HAP-1 (cell line): ENCODE measurements around the gene DGKD.
A peak's percentile ranks its signal among the peaks of the same experiment; 100 is the strongest.

Experiments
- DNase-seq, 2 experiments: peaks; one replicate each; pipeline ENCODE4 v3.0.0-alpha.2; 2016 to 2020; ENCODE audit warnings: low spot score in 2 of 2
- H3K27me3 ChIP-seq: fragments of 250-450 bp; sonication (Bioruptor Pico); 2 replicates; pipeline ENCODE4 v1.5.1; 2020; ENCODE audit warnings: low read depth, mild to moderate bottlenecking, moderate library complexity
- H3K36me3 ChIP-seq: fragments of 250-450 bp; sonication (Bioruptor Pico); replicated peaks from 2 replicates; pipeline ENCODE4 v1.5.1; 2020; ENCODE audit warnings: mild to moderate bottlenecking
- H3K4me1 ChIP-seq: fragments of 250-450 bp; sonication (Bioruptor Pico); 2 replicates; pipeline ENCODE4 v1.5.1; 2020; ENCODE audit warnings: mild to moderate bottlenecking
- H3K4me3 ChIP-seq: fragments of 250-450 bp; sonication (Bioruptor Pico); 2 replicates; pipeline ENCODE4 v1.5.1; 2020; ENCODE audit warnings: mild to moderate bottlenecking, moderate library complexity
- H3K9me3 ChIP-seq: fragments of 250-450 bp; sonication (Bioruptor Pico); 2 replicates; pipeline ENCODE4 v1.5.1; 2020; ENCODE audit warnings: mild to moderate bottlenecking, moderate library complexity
- in situ Hi-C: fragments of 300-500 bp; cut with MboI; formaldehyde crosslinking; loops from 3 replicates; pipeline ENCODE4 v1.14.3; 2020; ENCODE audit warnings: low sequenced_read_pairs, inconsistent platforms, mixed read lengths

DGKD gene

GRCh38 chr2:233486357-233486756 is 132.1 kb downstream of the DGKD start:
- H3K27me3 ChIP-seq, result no peaks in the 10 kb centered on the region
- H3K4me3 ChIP-seq, result no peak overlapping the region
- no peak for DNase-seq
- no peaks in the 10 kb centered on the region for H3K9me3 ChIP-seq
- H3K4me1 ChIP-seq, result peaks cover 10% of the 10 kb centered on the region
- in situ Hi-C loops, result loop anchor here (10.0 kb wide), 1 partner anchor 228 kb away; the partner anchor contains the start of genes UGT1A4 and UGT1A5
- H3K36me3 ChIP-seq, result peaks cover 38% of the 10 kb centered on the region

DNA sequence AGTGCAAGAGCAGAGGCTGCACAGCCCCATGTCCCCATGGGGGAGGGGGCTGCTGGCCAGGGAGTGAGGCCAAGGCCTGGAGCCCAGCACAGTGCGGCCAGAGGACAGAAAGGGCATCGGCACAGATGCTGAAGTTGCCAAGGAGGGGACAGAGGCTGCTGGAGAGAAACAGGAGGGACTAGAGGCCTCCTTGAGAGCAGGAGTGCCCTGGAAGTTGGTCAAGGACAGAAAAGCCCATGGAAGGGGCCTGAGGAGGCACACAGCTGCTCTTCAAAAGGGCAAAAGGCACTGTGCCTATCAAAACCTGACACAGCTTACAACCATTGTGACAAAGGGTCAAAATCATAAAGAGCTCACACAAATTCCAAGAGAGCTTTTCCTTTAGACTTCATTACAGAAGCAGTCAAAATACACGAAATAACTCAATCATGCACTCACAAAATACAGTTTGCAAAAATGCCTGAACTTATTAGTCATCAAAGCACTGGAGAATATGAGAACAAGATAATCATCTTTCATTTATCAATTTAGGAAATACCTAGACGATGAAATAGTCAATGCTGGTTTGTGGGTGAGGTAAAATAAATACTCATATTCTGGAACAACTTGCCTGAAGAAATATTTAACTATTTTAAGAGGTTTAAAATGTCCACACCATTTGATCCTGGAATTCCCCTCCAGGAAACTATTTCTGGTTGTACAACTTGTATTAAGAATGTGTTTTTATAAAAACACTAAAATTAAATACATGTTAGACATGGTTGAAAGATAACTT is 132.7 kb downstream of the DGKD start:
- Histone ChIP-seq H3K36me3 (peaks cover 37% of the 10 kb centered on the region), H3K9me3 (no peaks in the 10 kb centered on the region), H3K4me3 (no peak overlapping the region), H3K4me1 (peaks cover 10% of the 10 kb centered on the region), H3K27me3 (no peaks in the 10 kb centered on the region)
- no peak for DNase-seq
- in situ Hi-C loops, result loop anchor here (10.0 kb wide), 1 partner anchor 228 kb away; the partner anchor contains the start of genes UGT1A4 and UGT1A5

DNA sequence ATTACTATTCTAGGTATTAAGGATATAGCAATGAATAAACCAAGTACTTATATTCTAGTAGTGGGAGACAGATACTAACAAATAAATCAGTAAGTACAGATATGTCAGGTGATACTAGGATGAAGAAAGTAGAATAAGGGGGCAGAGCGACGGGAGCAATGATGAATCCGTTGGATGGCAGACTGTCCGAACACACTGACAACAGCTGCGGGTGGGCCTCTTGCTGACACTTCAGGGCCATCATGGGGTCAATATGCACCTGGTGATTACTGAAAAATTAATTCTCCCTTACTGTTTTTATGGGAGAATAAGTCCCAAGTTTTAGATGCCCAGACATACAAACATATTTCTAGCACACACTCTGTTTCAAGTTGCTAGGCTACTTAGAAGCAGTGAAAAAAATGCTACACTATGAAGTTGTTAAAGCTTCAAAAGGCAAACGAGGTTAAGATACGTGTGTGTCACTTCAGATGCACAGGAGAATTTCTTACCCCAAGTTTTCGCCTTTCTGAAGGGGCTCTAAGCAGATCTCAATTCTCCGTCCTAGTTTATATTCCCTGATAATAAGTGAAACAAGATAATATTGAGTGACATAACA is 133.6 kb downstream of the DGKD start:
- in situ Hi-C loops, result loop anchor here (10.0 kb wide), 1 partner anchor 227 kb away; the partner anchor contains the start of genes UGT1A4 and UGT1A5

DNA sequence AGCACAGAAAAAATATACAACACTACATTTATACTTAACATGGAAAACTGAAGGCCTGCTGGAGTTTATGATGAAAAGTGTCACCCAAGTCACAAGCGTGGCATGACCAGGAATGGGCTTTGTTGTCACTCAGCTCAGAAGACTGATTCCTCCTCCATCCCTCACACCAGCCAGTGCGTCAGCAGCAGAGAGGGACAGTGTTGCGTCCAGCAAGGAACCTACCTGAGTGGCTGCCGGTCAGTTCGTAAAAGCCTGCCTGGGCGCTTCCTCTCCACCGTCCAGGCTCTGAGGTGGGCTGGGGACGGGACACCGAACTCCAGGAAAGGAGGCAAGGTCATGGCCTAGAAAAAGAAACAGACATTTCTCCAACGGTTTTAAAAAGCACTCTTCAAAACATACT is 134.8 kb downstream of the DGKD start:
- no peaks in the 10 kb centered on the region for H3K27me3 ChIP-seq
- in situ Hi-C loops, result loop anchor here (10.0 kb wide), 1 partner anchor 226 kb away; the partner anchor contains the start of genes UGT1A4 and UGT1A5

More for the DNA sequence above, 133.6 kb downstream of the DGKD start:
- peaks cover 35% of the 10 kb centered on the region for H3K36me3 ChIP-seq
- H3K4me1 ChIP-seq, result peaks cover 10% of the 10 kb centered on the region
- H3K9me3 ChIP-seq, result no peaks in the 10 kb centered on the region
- no peak overlapping the region for H3K4me3 ChIP-seq
- no peak for DNase-seq
- H3K27me3 ChIP-seq, result no peaks in the 10 kb centered on the region

DNA sequence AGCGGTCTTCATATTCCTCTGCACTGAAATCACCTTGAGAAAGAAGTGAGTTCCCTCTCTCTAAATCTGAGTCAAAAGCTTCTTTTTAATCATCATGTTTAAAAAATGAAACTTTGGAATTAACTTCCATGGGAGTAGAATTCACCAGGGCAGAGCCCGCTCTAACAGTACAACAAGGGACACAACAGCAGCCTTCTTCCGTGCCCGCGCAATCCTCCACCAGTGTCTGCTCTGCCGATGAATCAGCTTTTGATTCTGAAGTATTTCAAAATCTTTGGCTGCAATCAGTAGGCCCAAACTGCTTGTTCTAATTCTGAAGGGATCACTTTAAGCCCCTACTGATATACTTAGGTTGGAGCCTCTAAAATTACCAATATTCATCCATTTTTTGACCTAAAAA is 135.4 kb downstream of the DGKD start:
- Histone ChIP-seq H3K27me3 (no peaks in the 10 kb centered on the region), H3K4me3 (no peak overlapping the region), H3K36me3 (peaks cover 26% of the 10 kb centered on the region), H3K9me3 (no peaks in the 10 kb centered on the region), H3K4me1 (peaks cover 10% of the 10 kb centered on the region)
- no peak for DNase-seq
- in situ Hi-C loops, result loop anchor here (10.0 kb wide), 1 partner anchor 225 kb away; the partner anchor contains the start of genes UGT1A4 and UGT1A5

More for the DNA sequence above, 134.8 kb downstream of the DGKD start:
- no peak for DNase-seq
- Histone ChIP-seq H3K36me3 (peaks cover 28% of the 10 kb centered on the region), H3K4me3 (no peak overlapping the region), H3K4me1 (peaks cover 10% of the 10 kb centered on the region), H3K9me3 (no peaks in the 10 kb centered on the region)

- in situ Hi-C loops, result no loop called here
Measured at GRCh38 chr2:233490831-233491230, 136.5 kb downstream of the DGKD start.

DNA sequence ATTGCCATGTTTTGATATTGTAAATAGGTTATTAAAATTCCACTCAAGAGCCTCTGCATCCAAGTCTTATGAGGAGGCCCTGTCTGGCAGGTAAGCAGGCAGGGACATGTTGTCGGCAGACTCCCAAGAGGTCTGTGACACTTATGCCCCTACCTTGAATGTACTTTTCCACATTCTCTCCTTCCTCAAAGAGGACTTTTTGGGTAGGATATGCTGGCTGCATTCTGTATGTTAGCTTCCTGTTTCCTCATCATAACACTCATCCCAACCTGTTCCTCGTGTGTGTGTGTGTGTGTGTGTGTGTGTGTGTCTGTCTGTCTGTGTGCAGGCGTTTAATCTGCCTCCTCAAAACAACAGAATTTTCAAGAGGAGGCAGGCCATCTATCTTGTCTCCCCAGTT is 137.0 kb downstream of the DGKD start:
- Histone ChIP-seq H3K36me3 (peaks cover 14% of the 10 kb centered on the region), H3K27me3 (no peaks in the 10 kb centered on the region), H3K4me3 (no peak overlapping the region), H3K4me1 (peaks cover 10% of the 10 kb centered on the region), H3K9me3 (no peaks in the 10 kb centered on the region)
- in situ Hi-C loops, result no loop called here
- no peak for DNase-seq

More at GRCh38 chr2:233490831-233491230, 136.5 kb downstream of the DGKD start:
- Histone ChIP-seq H3K4me1 (peaks cover 10% of the 10 kb centered on the region), H3K4me3 (no peak overlapping the region), H3K9me3 (no peaks in the 10 kb centered on the region), H3K27me3 (no peaks in the 10 kb centered on the region), H3K36me3 (peaks cover 14% of the 10 kb centered on the region)
- peak in 1 of 2 experiments; percentile 51 for DNase-seq

- Histone ChIP-seq H3K4me3 (no peak overlapping the region), H3K27me3 (no peaks in the 10 kb centered on the region), H3K36me3 (peaks cover 14% of the 10 kb centered on the region), H3K4me1 (peaks cover 10% of the 10 kb centered on the region), H3K9me3 (no peaks in the 10 kb centered on the region)
- in situ Hi-C loops, result no loop called here
- no peak for DNase-seq
Measured at GRCh38 chr2:233492078-233492477, 137.8 kb downstream of the DGKD start.

DNA sequence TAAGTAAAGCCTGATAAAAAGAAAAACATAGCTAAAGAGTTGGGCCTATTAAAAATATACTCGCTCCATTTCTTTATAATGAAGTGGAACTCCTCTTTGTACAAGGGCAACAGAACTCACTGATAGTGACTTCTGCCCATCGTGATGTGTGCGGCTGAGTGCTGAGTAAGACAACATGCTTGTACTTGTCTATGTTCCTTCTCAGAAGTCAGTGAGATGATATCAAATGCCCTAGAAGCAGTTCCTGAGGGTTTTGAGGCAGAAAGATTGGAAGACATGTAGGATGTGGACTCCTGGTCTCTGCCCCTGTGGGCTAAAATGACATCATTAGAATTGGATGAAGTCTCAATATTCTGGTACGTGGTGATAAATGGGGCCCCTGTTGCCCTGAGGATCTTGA is 138.5 kb downstream of the DGKD start:
- Histone ChIP-seq H3K4me3 (no peak overlapping the region), H3K9me3 (no peaks in the 10 kb centered on the region), H3K36me3 (peaks cover 14% of the 10 kb centered on the region), H3K27me3 (no peaks in the 10 kb centered on the region), H3K4me1 (peaks cover 10% of the 10 kb centered on the region)
- in situ Hi-C loops, result no loop called here
- no peak for DNase-seq

GRCh38 chr2:233495503-233496496 is 141.5 kb downstream of the DGKD start:
- Histone ChIP-seq H3K4me3 (no peak overlapping the region), H3K4me1 (peaks cover 4% of the 10 kb centered on the region), H3K9me3 (no peaks in the 10 kb centered on the region), H3K27me3 (no peaks in the 10 kb centered on the region), H3K36me3 (peaks cover 6% of the 10 kb centered on the region)
- in situ Hi-C loops, result no loop called here
- DNase-seq, result no peak

DNA sequence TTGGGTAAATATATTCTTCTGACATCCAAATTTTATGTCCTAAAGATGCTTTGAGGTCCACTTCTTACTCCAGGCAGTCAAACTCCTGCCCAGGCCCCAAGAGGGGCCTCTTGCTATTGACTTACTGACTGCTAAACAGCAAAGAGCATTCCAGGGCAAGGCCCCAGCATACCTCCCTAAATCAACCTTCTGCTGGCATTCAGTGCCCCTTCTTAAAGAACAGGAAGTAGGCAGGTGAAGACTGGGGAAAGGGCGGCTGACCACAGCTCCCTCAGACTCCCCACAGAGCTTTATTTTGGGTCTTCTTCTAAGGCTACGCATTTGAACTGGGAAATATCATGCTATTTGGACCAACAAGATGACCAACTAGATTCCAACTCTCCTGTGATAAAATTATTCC is 143.4 kb downstream of the DGKD start:
- Histone ChIP-seq H3K4me3 (no peak overlapping the region), H3K4me1 (no peaks in the 10 kb centered on the region), H3K36me3 (peaks cover 4% of the 10 kb centered on the region; the same call in 1 of the 2 replicates), H3K9me3 (peaks cover 3% of the 10 kb centered on the region; the same call in 1 of the 2 replicates), H3K27me3 (no peaks in the 10 kb centered on the region)
- in situ Hi-C loops, result no loop called here
- DNase-seq, result no peak

GRCh38 chr2:233498126-233498525 is 143.8 kb downstream of the DGKD start:
- H3K27me3 ChIP-seq, result no peaks in the 10 kb centered on the region
- H3K4me3 ChIP-seq, result no peak overlapping the region
- peaks cover 6% of the 10 kb centered on the region; the same call in 1 of the 2 replicates for H3K9me3 ChIP-seq
- in situ Hi-C loops, result no loop called here
- peaks cover 5% of the 10 kb centered on the region for H3K36me3 ChIP-seq
- DNase-seq, result no peak
- no peaks in the 10 kb centered on the region for H3K4me1 ChIP-seq

- no peak for DNase-seq
- peaks cover 16% of the 10 kb centered on the region for H3K9me3 ChIP-seq
- in situ Hi-C loops, result no loop called here
- no peaks in the 10 kb centered on the region for H3K27me3 ChIP-seq
- peaks cover 9% of the 10 kb centered on the region for H3K36me3 ChIP-seq
- H3K4me1 ChIP-seq, result no peaks in the 10 kb centered on the region
- H3K4me3 ChIP-seq, result no peak overlapping the region
Measured at GRCh38 chr2:233499928-233500327, 145.6 kb downstream of the DGKD start.
